PC-9 (cell line): Measurements from ENCODE around the gene PUS7L. TPM values are rescaled to one million over a fixed set of nuclear protein-coding genes. Genes with fewer than 3 reads are reported as not detected.

Source experiments
- BruUV-seq: library from RNA; stranded (reverse); fragments of 400-500 nt; replicated peaks from 2 replicates; lab custom pipeline; 2021; lab: Mats Ljungman, UMichigan
- CTCF ChIA-PET: fragments of 300-600 bp; sonication (Branson Sonifier 250); formaldehyde crosslinking; loops from one replicate; lab custom pipeline; 2022; ENCODE audit warnings: antibody characterized with exemption; lab: Charles Lee
- POLR2A ChIA-PET: fragments of 300-600 bp; sonication (Branson Sonifier 250); formaldehyde crosslinking; loops from one replicate; lab custom pipeline; 2022; ENCODE audit warnings: antibody characterized with exemption; ENCODE audit not compliant: unreplicated experiment; lab: Charles Lee
- DNase-seq, 2 experiments: peaks; one replicate each; pipeline versions ENCODE4 v3.0.0 to v3.0.0-alpha.2; 2015 to 2022; ENCODE audit warnings: mixed read lengths in 1 of 2
- H2AFZ ChIP-seq: fragments of 200-600 bp; sonication (generic); 2 replicates; pipeline ENCODE4 v1.8.1; 2017; ENCODE audit warnings: antibody characterized with exemption
- H3F3A ChIP-seq: fragments of 200-600 bp; sonication (generic); 2 replicates; pipeline ENCODE4 v1.8.1; 2017; ENCODE audit warnings: antibody characterized with exemption, mild to moderate bottlenecking, low read depth; ENCODE audit not compliant: insufficient read depth
- H3K27ac ChIP-seq: fragments of 200-600 bp; sonication (generic); 2 replicates; pipeline ENCODE4 v1.6.1; 2016; ENCODE audit warnings: mixed run types
- H3K27me3 ChIP-seq: fragments of 200-600 bp; sonication (generic); 2 replicates; pipeline ENCODE4 v1.6.1; 2016; ENCODE audit warnings: low read depth, mixed run types; ENCODE audit not compliant: insufficient read depth
- H3K36me3 ChIP-seq: fragments of 200-600 bp; sonication (generic); 2 replicates; pipeline ENCODE4 v1.6.1; 2016; ENCODE audit warnings: low read depth, mixed run types
- H3K4me1 ChIP-seq: fragments of 200-600 bp; sonication (generic); replicated peaks from 2 replicates; pipeline ENCODE4 v1.6.1; 2016; ENCODE audit warnings: mixed run types; ENCODE audit not compliant: insufficient read depth
- H3K4me2 ChIP-seq: fragments of 200-600 bp; sonication (generic); 2 replicates; pipeline ENCODE4 v1.6.1; 2017; ENCODE audit warnings: mixed run types
- H3K4me3 ChIP-seq: fragments of 200-600 bp; sonication (generic); 2 replicates; pipeline ENCODE4 v1.6.1; 2016; ENCODE audit warnings: mixed run types
- H3K79me2 ChIP-seq: fragments of 200-600 bp; sonication (generic); 2 replicates; pipeline ENCODE4 v1.6.1; 2017; ENCODE audit warnings: low read depth, mixed run types
- H3K9me2 ChIP-seq: fragments of 200-600 bp; sonication (generic); 2 replicates; pipeline ENCODE4 v1.8.1; 2017; ENCODE audit warnings: mild to moderate bottlenecking; ENCODE audit not compliant: insufficient read depth
- H3K9me3 ChIP-seq: fragments of 200-600 bp; sonication (generic); 2 replicates; pipeline ENCODE4 v1.8.1; 2016; ENCODE audit warnings: low read depth; ENCODE audit not compliant: insufficient read depth
- H4K20me1 ChIP-seq: fragments of 200-600 bp; sonication (generic); 2 replicates; pipeline ENCODE4 v1.8.1; 2017; ENCODE audit not compliant: insufficient read depth
- EZH2 ChIP-seq: fragments of 200-600 bp; sonication (generic); IDR thresholded peaks from 2 replicates; pipeline ENCODE4 v1.8.0; 2017; ENCODE audit warnings: antibody characterized with exemption, low read depth
- intact Hi-C: fragments of 100-400 bp; cut with micrococcal nuclease; formaldehyde crosslinking; loops from one replicate; pipeline ENCODE4 v1.10.0; 2022; ENCODE audit not compliant: unreplicated experiment
- total RNA-seq: library from RNA; stranded (reverse); gene quantifications from 2 replicates; pipeline ENCODE4 v1.2.3, GENCODE V29; 2021
- TF ChIP-seq, protein P1 (sequence below): fragments of 200-600 bp; sonication (generic); conservative IDR thresholded peaks from 2 replicates; pipeline ENCODE4 v1.6.1; 2017; ENCODE audit warnings: mixed run types, antibody characterized with exemption, mild to moderate bottlenecking, moderate library complexity

The PUS7L gene
- total RNA-seq, 1 experiment from 2014 or later, result 15.7 TPM

DNA sequence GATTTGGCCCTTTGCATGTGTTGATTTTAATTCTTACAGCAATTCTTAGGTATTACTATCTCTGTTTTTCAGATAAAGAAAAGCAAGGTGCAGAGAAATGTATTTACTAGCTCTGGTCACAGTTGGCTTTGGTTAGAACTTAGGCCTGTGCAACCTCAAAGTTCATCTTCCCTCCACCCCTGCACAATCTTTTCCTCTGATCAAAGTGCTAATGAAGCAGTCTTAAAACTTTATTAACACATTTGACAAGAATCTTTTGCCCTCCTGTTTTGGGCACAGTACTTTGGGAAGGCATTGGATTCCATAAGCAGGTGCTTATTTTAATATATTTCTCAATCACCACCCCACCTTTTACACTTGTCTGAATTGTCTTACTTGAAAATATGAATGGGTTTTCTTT lies 2.9 kb upstream of the PUS7L start:
- Histone ChIP-seq H3F3A (no peaks in the 10 kb centered on the region), H3K79me2 (peaks cover 30% of the 10 kb centered on the region), H3K27ac (0 out of 2 replicates have a peak overlapping the region, but pooled peaks have one; percentile 5), H3K4me2 (peak overlapping the region; percentile 26; the same call in 1 of the 2 replicates), H2AFZ (no peak overlapping the region), H3K9me3 (no peaks in the 10 kb centered on the region), H3K4me3 (no peak overlapping the region), H3K9me2 (no peaks in the 10 kb centered on the region), H3K27me3 (no peaks in the 10 kb centered on the region), H3K4me1 (peaks cover 39% of the 10 kb centered on the region), H4K20me1 (no peaks in the 10 kb centered on the region), H3K36me3 (no peaks in the 10 kb centered on the region)
- no peak for DNase-seq
- BruUV-seq, result no TSS peak
- ChIA-PET POLR2A (no interaction called here), CTCF (no interaction called here)
- TF ChIP-seq, protein P1, sequence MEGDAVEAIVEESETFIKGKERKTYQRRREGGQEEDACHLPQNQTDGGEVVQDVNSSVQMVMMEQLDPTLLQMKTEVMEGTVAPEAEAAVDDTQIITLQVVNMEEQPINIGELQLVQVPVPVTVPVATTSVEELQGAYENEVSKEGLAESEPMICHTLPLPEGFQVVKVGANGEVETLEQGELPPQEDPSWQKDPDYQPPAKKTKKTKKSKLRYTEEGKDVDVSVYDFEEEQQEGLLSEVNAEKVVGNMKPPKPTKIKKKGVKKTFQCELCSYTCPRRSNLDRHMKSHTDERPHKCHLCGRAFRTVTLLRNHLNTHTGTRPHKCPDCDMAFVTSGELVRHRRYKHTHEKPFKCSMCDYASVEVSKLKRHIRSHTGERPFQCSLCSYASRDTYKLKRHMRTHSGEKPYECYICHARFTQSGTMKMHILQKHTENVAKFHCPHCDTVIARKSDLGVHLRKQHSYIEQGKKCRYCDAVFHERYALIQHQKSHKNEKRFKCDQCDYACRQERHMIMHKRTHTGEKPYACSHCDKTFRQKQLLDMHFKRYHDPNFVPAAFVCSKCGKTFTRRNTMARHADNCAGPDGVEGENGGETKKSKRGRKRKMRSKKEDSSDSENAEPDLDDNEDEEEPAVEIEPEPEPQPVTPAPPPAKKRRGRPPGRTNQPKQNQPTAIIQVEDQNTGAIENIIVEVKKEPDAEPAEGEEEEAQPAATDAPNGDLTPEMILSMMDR, result no peak
- no peak for TF ChIP-seq EZH2
- intact Hi-C loops, result no loop called here

DNA sequence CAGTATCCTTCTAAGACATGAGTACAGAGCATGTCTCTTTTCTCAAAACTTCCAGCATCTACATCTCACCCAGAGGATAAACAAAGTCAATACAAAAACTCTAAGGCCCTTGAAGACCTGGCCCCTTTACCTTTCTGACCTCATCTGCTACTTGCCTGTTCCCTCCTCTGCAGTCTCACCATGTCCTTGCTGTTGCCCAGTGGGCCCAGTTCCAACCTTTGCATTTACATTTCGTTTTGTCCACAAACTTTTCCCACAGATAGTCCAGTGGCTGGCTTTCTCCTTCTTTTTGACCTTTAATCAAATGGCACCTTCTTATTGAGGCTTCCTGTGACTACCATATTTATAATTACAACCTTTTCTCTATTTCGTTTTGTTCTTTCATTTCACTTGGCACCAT lies 1.8 kb upstream of the PUS7L start:
- intact Hi-C loops, result no loop called here
- no peaks in the 10 kb centered on the region for H3K9me2 ChIP-seq
- H2AFZ ChIP-seq, result peak overlapping the region; percentile 97; the same call in 1 of the 2 replicates
- peaks cover 33% of the 10 kb centered on the region for H3K79me2 ChIP-seq
- peaks cover 2% of the 10 kb centered on the region; the same call in 1 of the 2 replicates for H3K36me3 ChIP-seq
- no peaks in the 10 kb centered on the region for H4K20me1 ChIP-seq
- H3K4me1 ChIP-seq, result peaks cover 39% of the 10 kb centered on the region
- peak overlapping the region; percentile 83 for H3K4me3 ChIP-seq
- no peak overlapping the region for H3K27ac ChIP-seq
- H3F3A ChIP-seq, result no peaks in the 10 kb centered on the region
- BruUV-seq, result no TSS peak
- H3K9me3 ChIP-seq, result no peaks in the 10 kb centered on the region
- ChIA-PET CTCF (interaction anchor here (0.7 to 1.4 kb wide), 2 partner anchors 48 to 122 kb away, joined by 4 to 7 read pairs; no protein-coding TSS in a partner anchor), POLR2A (interaction anchor here (1.6 kb wide), 1 partner anchor 45 kb away, joined by 19 read pairs; the partner anchor contains the start of gene TWF1)
- TF ChIP-seq, protein P1, result no peak
- no peak for TF ChIP-seq EZH2
- peak overlapping the region; percentile 91 for H3K4me2 ChIP-seq
- H3K27me3 ChIP-seq, result no peaks in the 10 kb centered on the region
- DNase-seq, result no peak

DNA sequence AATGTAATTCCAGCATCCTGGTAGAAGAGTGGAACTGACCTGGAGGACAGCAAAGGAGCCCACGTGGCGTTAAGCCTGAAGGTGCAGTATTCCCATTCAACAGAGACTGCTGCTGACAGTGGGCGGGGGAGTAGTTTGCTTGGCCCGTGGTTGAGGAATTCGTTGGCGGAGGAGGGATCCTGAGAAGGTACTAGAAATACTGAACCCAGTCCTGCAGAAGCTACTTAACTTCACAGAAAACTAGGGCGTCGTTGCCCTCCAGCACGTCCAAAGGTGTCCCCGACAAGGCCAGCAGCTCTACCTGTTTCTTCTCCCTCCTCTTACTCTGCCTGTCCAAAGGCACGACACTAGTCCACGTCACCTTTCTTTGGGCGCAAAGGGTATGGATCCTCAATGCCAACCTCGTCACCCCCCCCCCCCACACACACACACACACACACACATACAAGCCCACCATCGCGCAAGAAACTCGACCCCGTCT lies 303 bp downstream of the PUS7L start:
- peak overlapping the region; percentile 87 for H2AFZ ChIP-seq

More for the DNA sequence above, 303 bp downstream of the PUS7L start:
- peak overlapping the region; percentile 83 for H3K4me3 ChIP-seq
- peak overlapping the region; percentile 91 for H3K4me2 ChIP-seq
- BruUV-seq, result TSS peak; percentile 68
- POLR2A ChIA-PET, result interaction anchor here (0.5 to 0.7 kb wide), 2 partner anchors 21 to 1969 kb away, joined by 3 to 25 read pairs; no protein-coding TSS in a partner anchor
- H3K79me2 ChIP-seq, result peaks cover 38% of the 10 kb centered on the region
- H4K20me1 ChIP-seq, result no peaks in the 10 kb centered on the region
- H3K36me3 ChIP-seq, result peaks cover 22% of the 10 kb centered on the region
- H3F3A ChIP-seq, result no peaks in the 10 kb centered on the region
- no peak for DNase-seq
- TF ChIP-seq, protein P1, result no peak
- no peak for TF ChIP-seq EZH2
- peaks cover 39% of the 10 kb centered on the region for H3K4me1 ChIP-seq
- CTCF ChIA-PET, result interaction anchor here (0.7 to 0.8 kb wide), 4 partner anchors 12 to 354 kb away, joined by 3 to 8 read pairs (median 4); no protein-coding TSS in a partner anchor
- H3K27ac ChIP-seq, result peak overlapping the region; percentile 19; the same call in 1 of the 2 replicates
- peaks cover 11% of the 10 kb centered on the region for H3K9me3 ChIP-seq
- intact Hi-C loops, result loop anchor here (2.0 kb wide), 1 partner anchor 49 kb away; the partner anchor contains the start of gene TWF1
- no peaks in the 10 kb centered on the region for H3K9me2 ChIP-seq
- no peaks in the 10 kb centered on the region for H3K27me3 ChIP-seq
